Measurements from ENCODE around the gene SERPINI1. TPM values are rescaled to one million over a fixed set of nuclear protein-coding genes. Genes with fewer than 3 reads are reported as not detected.

Gene SERPINI1
- total RNA-seq, 1 experiment from 2014 or later: 0.30 TPM

DNA sequence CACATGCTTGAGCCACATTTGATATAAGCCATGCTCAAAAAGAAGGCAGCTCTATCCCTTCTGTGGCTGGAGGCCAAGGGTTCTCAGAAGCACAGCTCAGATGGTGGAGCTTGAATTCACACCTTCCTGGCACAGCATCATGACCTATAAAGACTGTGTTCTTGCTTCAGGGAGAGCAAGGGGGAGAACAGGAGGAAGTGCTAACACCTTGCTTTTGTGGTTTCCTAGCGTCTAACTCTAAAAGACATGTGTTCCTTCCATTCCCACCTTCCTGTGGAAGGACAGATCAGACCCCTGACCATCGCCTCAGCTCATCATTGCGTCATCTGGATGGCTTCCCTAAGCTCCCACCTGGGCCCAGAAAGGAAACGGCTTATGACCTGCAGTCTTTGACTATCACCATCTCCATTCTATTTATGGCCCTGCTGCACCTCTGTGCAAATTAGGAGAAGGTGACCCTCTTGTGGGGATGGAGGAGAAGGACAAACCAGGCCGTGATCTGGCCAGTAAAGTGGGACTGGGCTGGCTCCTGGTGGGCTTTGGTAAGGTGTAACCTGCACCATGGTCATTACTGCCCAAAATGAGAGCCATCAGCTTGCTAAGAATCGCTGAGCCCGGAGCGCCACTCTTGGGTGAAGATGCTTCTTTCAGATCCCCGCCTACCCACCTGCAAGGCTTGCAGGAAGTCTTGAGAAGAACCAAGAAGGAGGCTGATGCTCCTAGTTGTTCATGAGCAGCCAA, 128.5 kb downstream of the SERPINI1 start:
- no peak for DNase-seq (ENCODE audit: low spot score)
- no peak for TF ChIP-seq EZH2 (IDR thresholded peaks at IDR 0.05; ENCODE audit: borderline replicate concordance, low read depth, low read length, poor library complexity, severe bottlenecking)
- TF ChIP-seq, protein P1, sequence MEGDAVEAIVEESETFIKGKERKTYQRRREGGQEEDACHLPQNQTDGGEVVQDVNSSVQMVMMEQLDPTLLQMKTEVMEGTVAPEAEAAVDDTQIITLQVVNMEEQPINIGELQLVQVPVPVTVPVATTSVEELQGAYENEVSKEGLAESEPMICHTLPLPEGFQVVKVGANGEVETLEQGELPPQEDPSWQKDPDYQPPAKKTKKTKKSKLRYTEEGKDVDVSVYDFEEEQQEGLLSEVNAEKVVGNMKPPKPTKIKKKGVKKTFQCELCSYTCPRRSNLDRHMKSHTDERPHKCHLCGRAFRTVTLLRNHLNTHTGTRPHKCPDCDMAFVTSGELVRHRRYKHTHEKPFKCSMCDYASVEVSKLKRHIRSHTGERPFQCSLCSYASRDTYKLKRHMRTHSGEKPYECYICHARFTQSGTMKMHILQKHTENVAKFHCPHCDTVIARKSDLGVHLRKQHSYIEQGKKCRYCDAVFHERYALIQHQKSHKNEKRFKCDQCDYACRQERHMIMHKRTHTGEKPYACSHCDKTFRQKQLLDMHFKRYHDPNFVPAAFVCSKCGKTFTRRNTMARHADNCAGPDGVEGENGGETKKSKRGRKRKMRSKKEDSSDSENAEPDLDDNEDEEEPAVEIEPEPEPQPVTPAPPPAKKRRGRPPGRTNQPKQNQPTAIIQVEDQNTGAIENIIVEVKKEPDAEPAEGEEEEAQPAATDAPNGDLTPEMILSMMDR (conservative IDR thresholded peaks at IDR 0.05; ENCODE audit: low read depth, low read length): no peak
- no peaks in the 10 kb centered on the region for H3K9me3 ChIP-seq (ENCODE audit: low read depth, low read length, poor library complexity, severe bottlenecking)
- no peak overlapping the region for H3K4me3 ChIP-seq (ENCODE audit: low read depth, low read length, poor library complexity, severe bottlenecking)
- H3K27ac ChIP-seq (ENCODE audit: low read depth, low read length, poor library complexity, severe bottlenecking): no peak overlapping the region
- H3K27me3 ChIP-seq (replicated peaks; ENCODE audit: insufficient read depth, low read depth, low read length, poor library complexity): no peaks in the 10 kb centered on the region
- intact Hi-C loops (cut with micrococcal nuclease; ENCODE audit: unreplicated experiment): no loop called here
- POLR2A ChIA-PET (ENCODE audit: low non-redundant PET): no interaction called here
- no TSS peak for BruUV-seq (replicated peaks)
- CTCF ChIA-PET: interaction anchor here (0.6 kb wide), 1 partner anchor 95 kb away, joined by 3 read pairs; no protein-coding TSS in a partner anchor
- no peaks in the 10 kb centered on the region for H3K4me1 ChIP-seq (ENCODE audit: insufficient read depth, low read length, poor library complexity, severe bottlenecking)
- no peaks in the 10 kb centered on the region for H3K36me3 ChIP-seq (ENCODE audit: insufficient read depth, low read length, poor library complexity, severe bottlenecking)

GRCh38 chr3:167864552-167864874, 129.0 kb downstream of the SERPINI1 start:
- Histone ChIP-seq H3K27me3 (replicated peaks; ENCODE audit: insufficient read depth, low read depth, low read length, poor library complexity) (no peaks in the 10 kb centered on the region), H3K4me1 (ENCODE audit: insufficient read depth, low read length, poor library complexity, severe bottlenecking) (no peaks in the 10 kb centered on the region), H3K36me3 (ENCODE audit: insufficient read depth, low read length, poor library complexity, severe bottlenecking) (no peaks in the 10 kb centered on the region), H3K27ac (ENCODE audit: low read depth, low read length, poor library complexity, severe bottlenecking) (no peak overlapping the region), H3K4me3 (ENCODE audit: low read depth, low read length, poor library complexity, severe bottlenecking) (no peak overlapping the region), H3K9me3 (ENCODE audit: low read depth, low read length, poor library complexity, severe bottlenecking) (no peaks in the 10 kb centered on the region)
- no peak for TF ChIP-seq EZH2 (IDR thresholded peaks at IDR 0.05; ENCODE audit: borderline replicate concordance, low read depth, low read length, poor library complexity, severe bottlenecking)
- TF ChIP-seq, protein P1 (conservative IDR thresholded peaks at IDR 0.05; ENCODE audit: low read depth, low read length): no peak
- no TSS peak for BruUV-seq (replicated peaks)
- intact Hi-C loops (cut with micrococcal nuclease; ENCODE audit: unreplicated experiment): no loop called here
- ChIA-PET POLR2A (ENCODE audit: low non-redundant PET) (no interaction called here), CTCF (no interaction called here)
- DNase-seq (ENCODE audit: low spot score): no peak

GRCh38 chr3:167866331-167866730, 130.8 kb downstream of the SERPINI1 start:
- CTCF ChIA-PET: no interaction called here
- H3K4me1 ChIP-seq (ENCODE audit: insufficient read depth, low read length, poor library complexity, severe bottlenecking): no peaks in the 10 kb centered on the region

More at GRCh38 chr3:167866331-167866730, 130.8 kb downstream of the SERPINI1 start:
- no peaks in the 10 kb centered on the region for H3K36me3 ChIP-seq (ENCODE audit: insufficient read depth, low read length, poor library complexity, severe bottlenecking)
- H3K4me3 ChIP-seq (ENCODE audit: low read depth, low read length, poor library complexity, severe bottlenecking): no peak overlapping the region
- no peak overlapping the region for H3K27ac ChIP-seq (ENCODE audit: low read depth, low read length, poor library complexity, severe bottlenecking)
- intact Hi-C loops (cut with micrococcal nuclease; ENCODE audit: unreplicated experiment): no loop called here
- H3K9me3 ChIP-seq (ENCODE audit: low read depth, low read length, poor library complexity, severe bottlenecking): no peaks in the 10 kb centered on the region
- BruUV-seq (replicated peaks): no TSS peak
- POLR2A ChIA-PET (ENCODE audit: low non-redundant PET): no interaction called here
- no peaks in the 10 kb centered on the region for H3K27me3 ChIP-seq (replicated peaks; ENCODE audit: insufficient read depth, low read depth, low read length, poor library complexity)
- DNase-seq (ENCODE audit: low spot score): no peak
- TF ChIP-seq EZH2 (IDR thresholded peaks at IDR 0.05; ENCODE audit: borderline replicate concordance, low read depth, low read length, poor library complexity, severe bottlenecking): no peak
- TF ChIP-seq, protein P1 (conservative IDR thresholded peaks at IDR 0.05; ENCODE audit: low read depth, low read length): no peak

Measured in A673 (cell line).